WTC11 (cell line): ENCODE data around the gene RAB35.

Source experiments
- NFYB ChIP-seq: sonication (generic); formaldehyde crosslinking; conservative IDR thresholded peaks from 2 replicates; pipeline ENCODE4 v1.8.0; 2022; ENCODE audit warnings: low read depth, missing genetic modification reagents
- TCF7 ChIP-seq: sonication (generic); formaldehyde crosslinking; IDR thresholded peaks from 2 replicates; pipeline ENCODE4 v1.8.0; 2022; ENCODE audit warnings: mild to moderate bottlenecking, low read depth, missing genetic modification reagents, moderate library complexity
- TF ChIP-seq, protein P1 (sequence below): fragments of 200-600 bp; IDR thresholded peaks from 2 replicates; pipeline ENCODE4 v1.8.0; 2022; ENCODE audit warnings: antibody characterized with exemption
- TF ChIP-seq, protein P2 (sequence below): sonication (generic); formaldehyde crosslinking; IDR thresholded peaks from 2 replicates; pipeline ENCODE4 v1.8.1; 2022; ENCODE audit warnings: low read depth, missing genetic modification reagents, borderline replicate concordance
- TF ChIP-seq, protein P3 (sequence below): sonication (generic); formaldehyde crosslinking; IDR thresholded peaks from 2 replicates; pipeline ENCODE4 v1.8.1; 2022; ENCODE audit warnings: low read depth, mild to moderate bottlenecking, moderate library complexity, missing genetic modification reagents, borderline replicate concordance
- TF ChIP-seq, protein P4 (sequence below): sonication (generic); formaldehyde crosslinking; IDR thresholded peaks from 2 replicates; pipeline ENCODE4 v1.8.0; 2022; ENCODE audit warnings: mild to moderate bottlenecking, missing genetic modification reagents

DNA sequence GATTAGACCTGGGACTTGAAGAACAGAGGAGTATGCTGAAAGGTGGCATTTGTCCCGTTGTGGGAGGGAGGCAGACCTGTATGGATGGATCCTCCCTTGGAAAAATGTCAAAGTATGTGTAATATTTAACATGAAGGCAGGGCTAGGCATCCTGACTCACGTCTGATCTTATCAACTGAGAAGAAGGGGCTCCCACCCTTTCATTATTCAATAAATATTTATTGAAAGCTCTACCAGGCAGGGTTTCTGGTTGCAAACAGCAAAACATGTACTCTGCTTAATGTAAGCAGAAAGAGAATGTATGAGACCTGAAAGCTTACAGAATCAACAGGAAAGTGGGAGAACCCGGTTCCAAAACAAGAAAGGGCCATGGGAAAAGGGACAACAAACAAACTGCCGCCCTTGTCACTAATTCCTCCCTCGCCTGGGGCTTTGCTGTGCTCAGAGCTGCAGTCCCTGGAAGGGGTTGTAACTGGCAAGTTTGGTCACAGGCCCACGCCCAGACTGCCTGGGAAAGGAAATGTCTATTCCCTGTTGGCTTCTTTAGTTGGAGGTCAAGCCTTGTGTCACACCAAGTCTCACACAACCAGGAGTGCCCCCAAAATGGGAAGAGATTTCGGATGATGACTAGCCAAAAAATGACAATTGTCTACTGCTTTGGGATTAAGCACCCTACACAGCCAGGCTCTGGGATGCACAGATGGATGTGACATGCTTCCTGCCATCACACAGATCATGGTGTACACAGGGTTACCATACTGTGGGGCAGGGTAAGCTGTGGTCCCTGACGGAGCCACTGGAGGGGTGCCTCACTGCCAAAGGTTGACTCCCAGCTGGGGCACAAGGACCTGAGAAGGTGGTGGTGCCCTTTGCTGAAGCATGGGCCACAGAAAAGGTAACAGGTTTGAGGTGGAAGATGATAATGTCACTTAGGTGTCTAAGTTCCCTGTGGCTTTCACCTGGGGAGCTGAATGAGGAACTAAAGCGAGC is 36.8 kb downstream of the RAB35 start:
- TF ChIP-seq, protein P1, sequence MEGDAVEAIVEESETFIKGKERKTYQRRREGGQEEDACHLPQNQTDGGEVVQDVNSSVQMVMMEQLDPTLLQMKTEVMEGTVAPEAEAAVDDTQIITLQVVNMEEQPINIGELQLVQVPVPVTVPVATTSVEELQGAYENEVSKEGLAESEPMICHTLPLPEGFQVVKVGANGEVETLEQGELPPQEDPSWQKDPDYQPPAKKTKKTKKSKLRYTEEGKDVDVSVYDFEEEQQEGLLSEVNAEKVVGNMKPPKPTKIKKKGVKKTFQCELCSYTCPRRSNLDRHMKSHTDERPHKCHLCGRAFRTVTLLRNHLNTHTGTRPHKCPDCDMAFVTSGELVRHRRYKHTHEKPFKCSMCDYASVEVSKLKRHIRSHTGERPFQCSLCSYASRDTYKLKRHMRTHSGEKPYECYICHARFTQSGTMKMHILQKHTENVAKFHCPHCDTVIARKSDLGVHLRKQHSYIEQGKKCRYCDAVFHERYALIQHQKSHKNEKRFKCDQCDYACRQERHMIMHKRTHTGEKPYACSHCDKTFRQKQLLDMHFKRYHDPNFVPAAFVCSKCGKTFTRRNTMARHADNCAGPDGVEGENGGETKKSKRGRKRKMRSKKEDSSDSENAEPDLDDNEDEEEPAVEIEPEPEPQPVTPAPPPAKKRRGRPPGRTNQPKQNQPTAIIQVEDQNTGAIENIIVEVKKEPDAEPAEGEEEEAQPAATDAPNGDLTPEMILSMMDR, result no peak
- TF ChIP-seq, protein P2, sequence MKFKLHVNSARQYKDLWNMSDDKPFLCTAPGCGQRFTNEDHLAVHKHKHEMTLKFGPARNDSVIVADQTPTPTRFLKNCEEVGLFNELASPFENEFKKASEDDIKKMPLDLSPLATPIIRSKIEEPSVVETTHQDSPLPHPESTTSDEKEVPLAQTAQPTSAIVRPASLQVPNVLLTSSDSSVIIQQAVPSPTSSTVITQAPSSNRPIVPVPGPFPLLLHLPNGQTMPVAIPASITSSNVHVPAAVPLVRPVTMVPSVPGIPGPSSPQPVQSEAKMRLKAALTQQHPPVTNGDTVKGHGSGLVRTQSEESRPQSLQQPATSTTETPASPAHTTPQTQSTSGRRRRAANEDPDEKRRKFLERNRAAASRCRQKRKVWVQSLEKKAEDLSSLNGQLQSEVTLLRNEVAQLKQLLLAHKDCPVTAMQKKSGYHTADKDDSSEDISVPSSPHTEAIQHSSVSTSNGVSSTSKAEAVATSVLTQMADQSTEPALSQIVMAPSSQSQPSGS, result no peak
- TF ChIP-seq, protein P3, sequence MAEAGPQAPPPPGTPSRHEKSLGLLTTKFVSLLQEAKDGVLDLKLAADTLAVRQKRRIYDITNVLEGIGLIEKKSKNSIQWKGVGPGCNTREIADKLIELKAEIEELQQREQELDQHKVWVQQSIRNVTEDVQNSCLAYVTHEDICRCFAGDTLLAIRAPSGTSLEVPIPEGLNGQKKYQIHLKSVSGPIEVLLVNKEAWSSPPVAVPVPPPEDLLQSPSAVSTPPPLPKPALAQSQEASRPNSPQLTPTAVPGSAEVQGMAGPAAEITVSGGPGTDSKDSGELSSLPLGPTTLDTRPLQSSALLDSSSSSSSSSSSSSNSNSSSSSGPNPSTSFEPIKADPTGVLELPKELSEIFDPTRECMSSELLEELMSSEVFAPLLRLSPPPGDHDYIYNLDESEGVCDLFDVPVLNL (CRISPR knock-in tag), result no peak
- no peak for TF ChIP-seq TCF7 (CRISPR knock-in tag)
- no peak for TF ChIP-seq NFYB (CRISPR knock-in tag)
- TF ChIP-seq, protein P4, sequence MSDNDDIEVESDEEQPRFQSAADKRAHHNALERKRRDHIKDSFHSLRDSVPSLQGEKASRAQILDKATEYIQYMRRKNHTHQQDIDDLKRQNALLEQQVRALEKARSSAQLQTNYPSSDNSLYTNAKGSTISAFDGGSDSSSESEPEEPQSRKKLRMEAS, result no peak
